A204.1 (cell line): ENCODE results near the gene PRRX2.
A peak's percentile ranks its signal among the peaks of the same experiment; 100 is the strongest.

Source experiments
- FAIRE-seq: peaks from 2 replicates; lab custom pipeline; 2012; peaks lifted over from hg19 to GRCh38; lab: Jason Lieb, UNC

Gene PRRX2

DNA sequence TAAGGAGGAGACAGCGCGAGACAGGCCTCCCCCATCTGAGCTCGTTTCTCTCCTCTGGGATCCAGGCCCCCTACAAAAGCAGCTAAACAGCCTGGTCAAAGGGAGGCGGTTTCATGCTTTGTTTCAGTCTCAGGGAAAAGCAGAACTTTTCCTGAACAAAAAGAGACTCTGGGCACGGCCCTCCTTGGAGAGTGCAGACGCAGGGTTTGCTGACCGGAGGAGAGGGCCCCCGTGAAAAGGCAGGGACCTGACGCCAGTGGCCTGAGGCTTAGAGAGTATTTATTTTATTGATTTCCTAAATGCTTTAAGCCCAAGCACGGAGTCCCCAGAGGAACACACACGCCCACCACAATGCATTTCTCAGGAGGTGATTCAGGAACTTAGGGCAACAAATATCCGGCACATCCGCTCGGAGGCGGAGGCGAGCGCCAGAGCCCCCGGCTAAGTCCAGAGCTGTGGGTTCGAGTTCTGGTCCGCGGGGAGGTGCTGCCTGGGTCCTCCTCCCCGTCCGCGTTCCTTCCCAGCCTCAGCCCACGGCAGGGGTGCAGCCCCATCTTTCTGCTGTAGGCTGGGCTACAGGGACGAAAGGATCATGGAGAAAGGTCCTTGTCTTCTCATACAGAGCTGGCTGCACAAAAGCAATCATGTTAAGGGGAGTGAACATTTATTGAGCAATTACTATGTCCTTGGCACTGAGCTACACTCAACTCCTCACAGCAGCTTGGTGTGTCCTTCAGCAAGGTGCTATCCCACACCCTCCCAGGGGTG lies 47.4 kb downstream of the PRRX2 start:
- FAIRE-seq: no peak

DNA sequence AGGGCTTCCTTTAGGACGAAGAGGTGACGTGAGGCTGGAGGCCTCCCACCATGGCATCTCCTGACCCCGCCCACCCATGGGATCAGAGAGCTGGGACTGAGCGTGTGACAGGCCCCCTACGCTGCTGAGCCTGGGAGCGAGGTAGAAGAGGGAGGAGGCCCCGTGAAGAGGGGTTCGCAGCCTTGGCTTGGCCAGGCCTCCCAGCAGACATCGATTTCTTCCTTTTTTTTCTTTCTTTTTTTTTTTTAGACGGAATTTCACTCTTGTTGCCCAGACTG lies 47.9 kb downstream of the PRRX2 start:
- FAIRE-seq: no peak

DNA sequence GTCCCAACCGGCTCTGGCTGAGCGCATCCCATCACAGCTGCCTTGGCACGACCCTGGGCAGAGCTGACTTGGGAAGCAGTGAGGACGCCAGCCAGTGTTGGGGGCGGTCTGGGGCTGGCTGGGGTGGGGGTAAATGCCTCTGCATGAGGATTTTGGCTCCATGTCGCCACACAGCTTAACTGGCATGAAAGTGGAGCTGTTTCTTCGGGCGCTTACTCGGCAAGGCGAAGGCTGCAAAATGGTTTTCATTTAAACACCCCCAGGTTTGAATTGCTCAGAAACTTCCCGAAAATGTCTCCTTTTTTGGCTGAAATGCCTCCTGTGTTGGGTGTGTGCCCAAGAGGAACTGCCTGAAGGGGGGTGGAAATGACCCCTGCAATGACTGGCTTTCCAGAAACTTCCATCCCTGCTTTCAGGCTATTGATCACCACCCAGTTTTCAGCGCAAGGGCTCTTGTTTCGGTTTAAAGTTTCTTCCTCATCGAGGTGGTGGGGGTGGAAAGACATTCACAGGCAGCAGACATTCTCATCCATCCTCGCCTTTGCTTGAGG lies 49.1 kb downstream of the PRRX2 start:
- FAIRE-seq: no peak

DNA sequence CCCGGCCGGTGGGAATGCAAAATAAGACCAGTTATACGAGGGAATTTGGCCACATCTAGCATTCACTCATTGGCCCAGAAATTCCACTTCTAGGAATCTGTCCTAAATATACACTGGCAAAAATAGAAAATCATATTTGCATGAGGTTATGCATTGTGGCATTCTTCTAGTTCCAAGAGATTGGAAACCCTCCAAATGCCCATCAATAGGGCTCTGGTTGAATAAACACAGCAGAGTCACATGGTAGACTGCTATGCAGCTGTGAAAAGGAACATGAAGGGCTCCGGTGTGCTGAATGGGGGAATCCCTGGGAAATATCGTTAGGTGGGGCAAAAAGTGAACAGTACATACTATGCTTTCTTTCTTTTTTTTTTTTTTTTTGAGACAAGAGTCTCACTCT lies 50.6 kb downstream of the PRRX2 start:
- FAIRE-seq: no peak

DNA sequence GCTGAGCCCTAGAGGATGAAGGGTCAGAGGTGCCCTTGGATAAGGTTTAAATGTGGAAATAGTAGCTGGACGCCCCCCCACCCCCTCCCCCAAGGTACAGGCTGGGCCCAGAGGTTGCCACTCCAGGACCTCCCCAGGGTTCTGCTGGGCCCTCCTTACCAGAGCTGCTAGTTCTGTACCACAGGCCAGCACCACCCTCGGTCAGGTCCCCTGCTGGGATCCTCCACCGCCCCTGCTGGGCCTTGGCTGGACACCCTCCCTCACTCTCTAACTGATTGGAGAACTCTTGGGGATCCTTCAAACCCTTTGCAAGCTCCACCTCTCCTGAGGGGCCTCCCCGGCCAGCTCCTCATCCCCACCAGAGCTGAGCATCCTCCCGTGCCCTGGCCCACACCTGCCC lies 52.5 kb downstream of the PRRX2 start:
- FAIRE-seq: no peak

DNA sequence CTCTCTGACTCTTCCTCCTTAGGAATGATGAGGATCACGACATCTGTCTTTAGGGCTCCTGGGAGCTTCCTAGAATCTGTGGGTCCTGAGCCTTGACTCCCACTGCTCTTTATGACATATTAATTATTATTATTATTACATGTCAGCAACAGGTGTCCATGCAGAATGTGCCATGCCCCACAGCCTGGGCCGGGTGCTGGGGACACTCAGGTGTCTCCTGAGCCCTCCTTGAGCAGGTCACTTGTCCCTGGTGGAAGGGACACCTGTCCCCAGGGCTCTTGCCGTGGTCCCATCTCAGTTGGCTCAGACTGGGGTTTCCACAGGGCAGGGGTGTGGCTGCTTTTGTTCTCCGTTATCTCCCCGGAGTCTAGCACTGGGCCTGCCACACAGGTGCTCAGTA lies 53.2 kb downstream of the PRRX2 start:
- no peak for FAIRE-seq

DNA sequence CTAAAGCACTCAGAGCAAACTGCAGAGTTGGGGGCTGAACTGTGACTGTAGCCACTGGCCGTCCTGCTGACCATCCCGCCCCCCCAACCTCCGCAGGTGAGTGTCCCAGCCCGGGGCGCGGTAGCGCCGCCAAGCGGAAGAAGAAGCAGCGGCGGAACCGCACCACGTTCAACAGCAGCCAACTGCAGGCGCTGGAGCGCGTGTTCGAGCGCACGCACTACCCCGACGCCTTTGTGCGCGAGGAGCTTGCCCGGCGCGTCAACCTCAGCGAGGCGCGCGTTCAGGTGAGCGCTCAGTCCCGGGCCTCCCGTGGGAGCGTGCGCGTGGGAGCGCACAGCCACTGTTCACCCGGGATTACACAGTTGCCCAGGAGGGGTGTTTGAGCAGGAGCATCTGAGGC lies 53.7 kb downstream of the PRRX2 start:
- no peak for FAIRE-seq

DNA sequence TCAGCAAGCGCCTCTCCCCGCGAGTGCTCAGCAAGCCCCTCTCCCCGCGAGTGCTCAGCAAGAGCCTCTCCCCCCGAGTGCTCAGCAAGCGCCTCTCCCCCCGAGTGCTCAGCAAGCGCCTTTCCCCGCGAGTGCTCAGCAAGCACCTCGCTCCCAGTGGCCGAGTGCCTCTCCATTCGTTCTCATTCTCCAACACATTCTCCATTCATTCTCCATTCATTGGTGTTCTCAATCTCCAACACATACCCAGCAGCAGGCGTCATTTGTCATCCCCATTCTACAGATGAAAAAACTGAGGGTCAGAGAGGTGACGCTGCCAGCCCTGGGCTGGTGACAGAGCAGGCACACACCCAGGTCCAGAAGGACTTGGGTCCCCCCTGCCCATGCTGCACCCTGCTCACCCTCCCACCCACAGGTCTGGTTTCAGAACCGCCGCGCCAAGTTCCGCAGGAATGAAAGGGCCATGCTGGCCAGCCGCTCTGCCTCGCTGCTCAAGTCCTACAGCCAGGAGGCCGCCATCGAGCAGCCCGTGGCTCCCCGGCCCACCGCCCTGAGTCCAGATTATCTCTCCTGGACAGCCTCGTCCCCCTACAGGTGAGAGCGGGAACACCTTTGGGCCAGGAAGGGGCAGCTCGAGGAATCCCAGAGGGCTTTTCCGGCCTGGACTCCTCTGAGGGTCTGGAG lies 54.9 kb downstream of the PRRX2 start:
- FAIRE-seq: no peak

DNA sequence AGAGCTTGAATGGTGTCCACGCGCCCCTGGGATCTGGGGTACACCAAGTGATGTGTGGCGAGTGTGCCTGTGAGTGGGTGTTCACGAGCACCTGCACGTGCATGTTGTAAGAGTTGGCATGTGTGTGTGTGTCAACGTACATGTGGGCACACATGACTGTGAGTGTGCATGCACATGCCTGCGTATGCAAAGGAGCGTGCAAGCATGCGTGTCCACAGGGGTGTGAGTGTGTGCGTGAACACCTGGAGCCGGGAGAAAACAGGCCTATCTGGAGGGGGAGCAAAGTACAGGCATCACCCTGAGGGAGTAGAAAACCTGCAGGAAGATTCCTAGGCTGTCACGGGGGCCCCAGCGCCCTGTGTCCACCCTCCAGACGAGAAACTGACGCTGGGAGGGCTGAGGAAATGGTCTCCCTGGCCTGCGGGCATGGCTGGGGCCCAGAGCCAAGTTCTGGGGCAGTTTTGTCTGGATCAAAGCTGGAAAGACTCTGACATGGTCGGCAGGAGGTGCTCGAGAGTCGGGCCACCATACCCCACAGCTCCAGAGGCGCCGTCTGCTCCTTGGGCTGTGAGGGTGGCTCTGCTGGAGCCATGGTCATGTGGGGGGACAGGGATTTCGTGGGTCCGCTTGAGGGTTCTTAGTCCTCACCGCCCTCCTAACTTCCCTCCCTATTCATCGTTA lies 55.6 kb downstream of the PRRX2 start:
- no peak for FAIRE-seq

DNA sequence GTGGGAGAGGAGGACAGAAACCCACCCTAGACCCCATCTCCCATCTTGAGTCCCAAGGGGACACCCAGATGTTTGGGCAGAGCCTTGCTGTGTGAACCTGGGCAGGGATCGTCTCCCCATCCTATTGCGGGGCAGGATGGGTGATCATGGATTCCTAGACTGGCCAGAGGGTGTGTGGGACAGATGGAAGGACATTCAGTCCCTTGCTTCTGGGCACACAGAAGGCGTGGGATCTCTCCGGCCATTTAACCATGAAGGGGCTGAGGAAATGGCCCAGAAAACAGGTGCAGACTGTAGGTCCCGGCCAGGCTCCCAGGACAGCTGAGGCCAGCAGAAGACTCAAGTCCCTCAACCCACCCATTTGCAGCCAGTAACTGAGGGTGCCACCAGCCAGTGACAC lies 57.5 kb downstream of the PRRX2 start:
- FAIRE-seq: no peak

DNA sequence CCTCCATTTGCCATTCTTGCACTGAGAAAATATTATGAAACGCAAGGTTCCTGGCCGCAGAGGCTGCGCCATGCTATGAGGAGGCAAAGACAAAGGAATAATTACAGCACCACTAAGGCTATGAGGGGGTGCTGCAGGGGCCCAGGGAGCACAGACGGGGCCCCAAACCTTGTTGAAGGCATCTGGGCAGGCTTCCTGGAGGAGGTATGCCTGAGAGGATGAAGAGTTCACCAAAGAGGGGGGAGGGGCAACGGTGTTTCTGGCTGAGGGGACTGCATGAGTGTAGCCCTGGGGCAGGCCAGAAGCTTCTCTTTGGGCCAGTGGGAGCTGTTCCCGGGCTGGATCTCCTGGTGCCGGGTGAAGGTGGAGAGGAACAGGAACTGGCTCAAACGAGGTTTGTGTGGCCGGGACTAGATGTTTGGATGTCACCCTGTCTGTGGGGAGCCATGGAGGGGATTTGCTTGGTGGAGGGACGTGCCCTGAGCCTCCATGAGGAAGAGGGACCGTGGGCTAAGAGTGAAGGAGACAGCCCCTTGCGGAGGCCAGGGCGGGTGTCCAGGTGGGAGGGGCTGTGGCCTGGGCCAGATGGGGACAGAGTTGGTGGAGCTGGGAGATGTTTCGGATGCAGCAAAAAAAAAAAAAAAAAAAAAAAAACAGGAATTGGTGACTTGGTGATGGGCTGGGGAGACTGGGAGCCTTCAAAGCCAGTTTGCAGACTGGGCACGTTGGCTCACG lies 59.2 kb downstream of the PRRX2 start:
- FAIRE-seq: no peak

DNA sequence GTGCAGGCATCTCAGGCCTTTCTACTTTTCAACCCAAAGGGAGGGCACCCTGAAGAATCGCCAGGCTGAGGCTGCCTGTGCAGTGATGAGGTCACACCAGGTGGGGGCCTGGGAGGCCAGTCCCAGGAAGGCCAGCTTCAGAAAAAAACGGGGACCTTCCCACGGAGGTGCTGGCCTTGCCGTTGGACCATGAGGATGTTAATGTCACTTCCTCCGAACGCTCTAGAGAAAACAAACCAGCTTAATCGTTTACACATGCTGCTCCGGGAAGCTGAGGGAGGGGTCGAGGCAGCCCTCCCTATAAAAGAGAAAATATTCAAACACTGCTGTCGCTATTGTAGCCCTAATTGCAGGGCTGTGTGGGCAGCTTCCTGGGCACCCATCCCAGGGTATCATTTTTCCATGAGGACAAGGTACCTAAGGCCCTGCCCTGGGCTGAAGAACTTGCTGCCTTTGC lies 60.4 kb downstream of the PRRX2 start:
- no peak for FAIRE-seq

DNA sequence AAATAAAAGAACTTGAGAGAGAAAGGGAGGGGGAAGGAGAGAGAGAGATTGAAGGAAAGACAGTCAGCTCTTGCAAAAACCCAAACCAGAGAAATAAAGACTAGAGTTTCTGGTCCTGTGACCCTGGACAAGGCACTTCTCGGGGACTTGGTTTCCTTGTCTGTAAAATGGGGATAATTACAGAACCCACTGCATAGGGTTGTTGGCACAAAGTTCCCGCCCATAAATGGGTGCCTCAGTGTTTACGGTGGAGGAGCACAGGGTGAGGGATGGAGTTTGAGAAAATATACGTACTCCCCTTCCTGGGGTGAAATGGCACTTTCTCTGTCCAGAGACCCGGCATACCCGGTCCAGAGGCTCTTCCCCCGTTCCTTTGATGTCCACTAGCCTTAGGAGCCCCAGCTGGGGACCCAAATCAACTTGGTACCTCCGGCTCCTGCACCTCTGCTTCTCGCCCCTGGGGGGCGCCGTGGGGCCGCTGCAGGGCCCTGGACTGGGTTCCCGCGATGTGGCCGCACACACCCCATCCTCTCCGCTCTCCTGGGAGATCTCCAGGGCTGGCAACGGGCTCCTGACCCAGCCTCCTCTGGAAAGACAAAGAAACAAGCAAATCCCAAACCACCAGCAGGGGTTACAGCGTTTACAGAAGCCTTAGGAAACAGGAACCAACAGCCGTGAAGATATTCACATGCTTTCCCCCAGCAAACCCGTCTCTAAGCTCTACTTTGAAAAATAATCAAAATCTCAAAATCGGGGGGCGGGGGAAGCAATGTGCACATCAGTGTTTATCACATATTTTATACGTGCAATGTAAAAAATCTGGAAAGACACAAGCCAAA lies 61.1 kb downstream of the PRRX2 start:
- peak; percentile 40 for FAIRE-seq

DNA sequence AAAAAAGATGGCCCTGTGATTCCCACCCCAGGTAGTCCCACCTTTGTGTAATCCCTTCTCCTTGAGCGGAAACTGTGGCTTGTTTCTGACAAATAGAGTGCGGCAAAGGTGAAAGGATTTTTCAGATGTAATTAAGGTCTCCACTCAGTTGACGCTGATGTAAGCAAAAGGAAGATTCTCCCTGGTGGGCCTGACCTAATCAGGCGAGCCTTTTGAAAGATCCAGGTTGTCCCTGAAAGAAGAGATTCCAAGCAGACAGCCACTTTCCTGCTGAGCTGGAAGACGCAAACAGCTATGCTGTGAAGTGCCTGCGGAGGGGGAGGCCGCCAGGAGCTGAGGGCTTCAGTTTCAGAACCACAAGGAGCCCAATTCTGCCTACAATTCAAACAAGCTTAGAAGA lies 63.3 kb downstream of the PRRX2 start:
- FAIRE-seq: no peak

DNA sequence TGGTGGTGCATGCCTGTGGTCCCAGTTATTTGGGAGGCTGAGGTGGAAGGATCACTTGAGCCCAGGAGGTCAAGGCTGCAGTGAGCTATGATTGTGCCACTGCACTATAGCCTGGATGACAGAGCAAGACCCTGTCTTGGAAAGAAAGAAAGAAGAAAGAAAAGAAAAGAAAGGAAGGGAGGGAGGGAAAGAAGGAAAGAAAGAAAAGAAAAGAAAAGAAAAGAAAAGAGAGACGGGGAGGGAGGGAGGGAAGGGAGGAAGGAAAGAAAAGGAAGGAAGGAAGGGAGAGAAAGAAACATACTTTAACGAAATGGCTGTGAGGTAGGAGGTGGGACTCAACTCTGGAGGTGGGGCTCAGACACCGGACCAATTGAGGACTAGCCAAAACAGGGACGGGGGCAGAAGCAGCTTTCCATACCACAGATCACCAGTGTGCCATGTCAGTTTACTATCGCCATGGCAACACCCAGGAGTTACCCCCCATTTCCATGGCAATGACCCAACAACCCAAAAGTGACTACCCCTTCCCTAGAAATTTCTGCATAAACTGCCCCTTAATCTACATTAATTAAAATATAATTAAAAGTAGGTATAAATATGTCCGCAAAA lies 66.1 kb downstream of the PRRX2 start:
- FAIRE-seq: no peak

DNA sequence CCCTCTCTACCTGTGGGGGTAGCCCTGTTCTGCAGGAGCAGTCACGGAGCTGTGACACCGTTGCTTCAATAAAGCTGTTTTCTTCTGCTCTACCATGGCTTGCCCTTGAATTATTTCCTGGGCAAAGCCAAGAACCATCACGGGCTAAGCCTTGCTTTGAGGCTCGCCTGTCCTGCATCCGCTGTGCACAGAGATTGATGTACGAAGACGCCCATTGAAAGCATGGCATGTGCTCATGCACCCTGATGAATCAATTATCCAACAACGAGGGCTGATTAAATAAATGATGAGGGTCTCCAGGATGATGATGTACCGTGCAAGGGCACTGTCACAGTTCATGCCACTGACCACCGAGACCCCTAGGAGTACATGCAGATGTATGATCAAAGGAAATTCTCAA lies 66.7 kb downstream of the PRRX2 start:
- no peak for FAIRE-seq

DNA sequence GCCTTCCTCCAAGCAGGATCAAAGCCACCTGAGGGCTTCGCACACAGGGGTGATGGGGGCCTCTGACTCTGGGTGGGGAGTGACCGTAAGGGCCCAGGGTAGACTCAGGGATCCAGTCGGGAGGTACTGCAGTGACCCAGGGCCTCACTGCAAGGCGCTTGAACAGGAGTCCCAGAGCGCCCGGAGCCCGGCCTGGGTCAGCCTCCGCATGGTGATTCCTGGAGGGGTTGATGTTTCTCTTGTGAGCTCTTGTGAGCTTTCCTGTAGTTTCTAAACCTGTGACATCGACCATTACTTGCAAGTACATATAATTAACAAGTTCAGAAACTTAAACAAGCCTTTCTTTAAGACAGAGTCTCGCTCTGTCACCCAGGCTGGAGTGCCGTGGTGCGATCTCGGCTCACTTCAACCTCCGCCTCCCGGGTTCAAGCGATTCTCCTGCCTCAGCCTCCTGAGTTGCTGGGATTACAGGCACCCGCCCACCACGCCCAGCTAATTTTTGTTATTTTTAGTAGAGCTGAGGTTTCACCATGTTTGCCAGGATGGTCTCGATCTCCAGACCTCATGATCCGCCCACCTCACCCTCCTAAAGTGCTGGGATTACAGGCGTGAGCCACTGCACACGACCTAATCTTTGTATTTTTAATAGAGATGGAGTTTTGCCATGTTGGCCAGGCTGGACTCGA lies 67.6 kb downstream of the PRRX2 start:
- FAIRE-seq: no peak

DNA sequence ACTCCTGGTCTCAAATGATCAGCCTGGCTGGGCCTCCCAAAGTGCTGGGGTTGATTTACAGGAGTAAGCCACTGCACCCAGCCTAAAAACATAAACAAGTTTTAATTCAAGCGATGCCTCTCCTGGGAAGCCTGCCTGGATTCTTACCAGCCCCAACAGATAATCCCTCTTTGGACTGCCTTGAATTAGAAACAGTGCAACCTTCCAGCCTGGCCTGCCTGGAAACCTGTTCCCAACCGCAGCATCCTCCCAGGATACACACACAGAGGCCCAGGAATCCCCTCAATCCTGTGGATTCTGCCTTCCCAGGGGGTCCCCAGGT lies 68.1 kb downstream of the PRRX2 start:
- FAIRE-seq: no peak

DNA sequence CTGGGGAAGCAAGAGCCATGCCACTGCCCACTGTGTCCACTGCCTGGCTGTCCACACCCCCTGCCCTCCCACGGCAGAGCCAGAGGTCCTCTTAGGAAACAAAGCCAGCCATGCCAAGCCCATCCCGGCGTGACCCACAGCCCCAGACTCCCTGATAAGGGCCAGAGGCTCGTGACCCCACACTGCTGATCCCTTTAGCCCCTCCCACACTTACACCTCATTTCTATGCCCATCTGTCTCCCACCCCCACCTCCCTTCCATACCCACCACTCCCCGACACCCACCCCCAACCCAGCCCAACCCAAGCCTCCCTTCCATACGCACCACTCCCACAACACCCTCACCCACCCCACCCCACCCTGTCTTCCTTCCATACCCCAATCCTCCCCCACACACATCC lies 70.1 kb downstream of the PRRX2 start:
- FAIRE-seq: no peak

DNA sequence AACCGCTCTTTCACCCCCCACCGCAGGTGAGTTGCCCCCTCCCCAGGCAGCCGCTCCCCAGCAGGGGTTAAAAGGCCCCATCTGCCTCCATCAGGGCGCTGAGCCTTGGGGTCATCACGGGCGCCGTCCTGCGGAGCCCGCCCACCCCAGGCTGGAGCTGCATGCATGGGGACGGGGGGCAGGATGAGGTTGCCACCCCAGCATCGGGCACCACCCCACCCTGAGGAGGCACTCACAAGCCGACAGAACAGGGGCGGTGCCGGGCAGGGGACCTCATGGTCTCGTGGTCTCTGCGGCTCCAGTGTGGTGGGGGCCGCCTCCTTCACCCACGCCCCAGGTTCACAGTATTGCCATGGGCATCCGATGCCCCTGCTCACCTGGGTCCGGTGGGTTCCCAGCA lies 70.9 kb downstream of the PRRX2 start:
- FAIRE-seq: no peak
